Stimulated activated CD8-positive, alpha-beta memory T cell treated with anti-CD3 and anti-CD28 coated beads, Interleukin-7, amount 100 ng/mL, for 24 hours (primary cell): ENCODE data around the gene BRINP3.

Experiments
- DNase-seq: peaks from one replicate; pipeline ENCODE4 v3.0.0-alpha.2; 2020; ENCODE audit warnings: low read depth

The BRINP3 gene

GRCh38 chr1:190104961-190105360 lies 372.7 kb downstream of the BRINP3 start:
- no peak for DNase-seq

- DNase-seq, result no peak
Measured at GRCh38 chr1:190102757-190103326, 374.8 kb downstream of the BRINP3 start.

- no peak for DNase-seq
Measured at GRCh38 chr1:190101756-190102155, 375.9 kb downstream of the BRINP3 start.

DNA sequence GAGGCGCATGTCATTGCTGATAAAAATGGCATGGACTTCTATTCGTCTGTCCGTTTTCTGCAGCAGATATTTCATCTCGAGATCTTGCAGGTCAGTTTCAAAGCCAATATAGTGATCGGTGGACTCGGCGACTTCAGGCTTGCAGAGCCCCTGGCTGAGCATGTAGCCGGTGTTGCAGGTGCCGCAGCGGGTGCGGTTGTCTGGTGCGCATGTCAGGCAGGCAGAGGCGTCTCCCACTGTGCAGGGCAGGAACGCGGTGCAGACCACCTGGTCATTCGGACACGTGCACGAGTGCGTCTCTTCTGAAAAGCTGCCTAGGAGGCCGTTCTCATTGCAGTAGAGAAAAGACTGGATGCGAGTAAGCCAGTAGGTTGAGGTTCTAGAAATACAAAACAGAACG lies 378.9 kb downstream of the BRINP3 start:
- DNase-seq, result no peak

DNA sequence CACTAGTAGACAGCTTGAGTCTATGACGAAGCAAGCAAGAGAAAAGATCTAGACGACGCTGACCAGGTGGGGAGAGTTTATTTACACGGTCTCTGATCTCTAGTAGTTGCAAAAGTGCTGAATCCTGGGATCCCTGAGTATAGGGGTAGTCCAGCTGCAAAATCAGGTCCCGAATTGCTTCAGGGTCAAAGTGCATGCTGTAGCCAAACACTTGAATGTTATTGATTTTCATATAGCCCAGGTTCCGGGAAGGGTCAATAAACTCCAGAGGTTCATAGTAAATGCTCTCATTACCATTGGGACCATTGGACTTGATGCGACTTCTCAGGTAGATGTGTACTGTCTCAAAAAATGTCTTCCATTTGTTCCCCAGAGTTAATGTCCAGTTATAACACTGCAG lies 379.6 kb downstream of the BRINP3 start:
- DNase-seq, result no peak

GRCh38 chr1:190095596-190095995 lies 382.1 kb downstream of the BRINP3 start:
- no peak for DNase-seq

- no peak for DNase-seq
Measured at GRCh38 chr1:190084552-190084951, 393.1 kb downstream of the BRINP3 start.

DNA sequence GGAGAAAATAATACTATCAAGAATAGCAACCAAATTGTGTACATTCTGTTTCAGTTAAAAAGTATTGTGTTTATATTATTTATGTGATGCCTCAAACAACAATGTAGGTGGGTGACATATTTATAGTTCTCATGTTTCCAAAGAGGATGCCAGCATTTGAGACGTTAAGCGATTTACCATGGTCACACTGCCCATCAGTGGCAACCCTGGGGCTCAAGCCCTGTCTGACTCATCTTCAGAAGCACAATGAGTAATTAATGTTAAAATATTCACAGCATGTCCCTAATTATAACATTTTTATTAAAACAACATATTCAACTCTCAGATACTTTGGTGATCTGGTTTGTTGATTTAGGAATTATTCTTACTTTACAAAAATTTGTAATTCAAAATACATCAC lies 409.4 kb downstream of the BRINP3 start:
- DNase-seq, result no peak

- DNase-seq, result no peak
Measured at GRCh38 chr1:190067592-190067991, 410.1 kb downstream of the BRINP3 start.

DNA sequence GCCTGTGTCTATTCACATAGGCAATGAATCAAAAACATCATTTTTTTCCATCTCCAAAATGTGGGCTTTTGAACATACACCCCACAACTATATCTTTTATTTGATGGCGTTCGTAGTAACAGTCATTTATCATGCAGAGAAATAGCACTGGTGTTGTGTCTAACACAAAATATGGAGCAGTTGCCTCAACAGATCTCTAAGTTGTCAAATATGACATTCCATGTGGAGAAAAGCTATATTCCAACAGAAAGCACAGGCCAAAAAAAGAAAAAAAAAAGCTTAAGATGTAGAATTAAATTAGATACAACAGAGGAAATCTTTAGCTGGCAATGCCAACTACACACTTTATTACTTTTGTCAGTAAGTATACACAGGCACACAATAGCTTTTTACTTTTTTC lies 411.7 kb downstream of the BRINP3 start:
- DNase-seq, result no peak

- no peak for DNase-seq
Measured at GRCh38 chr1:190049314-190049713, 428.4 kb downstream of the BRINP3 start.
